A549 (cell line): Measurements from ENCODE around the gene PDGFA. TPM values are rescaled to one million over a fixed set of nuclear protein-coding genes. Genes with fewer than 3 reads are reported as not detected.
A peak's percentile ranks its signal among the peaks of the same experiment; 100 is the strongest.

Experiments
- ATAC-seq, 2 experiments: fragments of 200-7000 bp in 1 of 2; fragments of >200 bp in 1 of 2; cut with Nextera tagmentation in 1 of 2; cut with Tn5 transposase in 1 of 2; 3 replicates each; pipeline versions ENCODE4 v1.8.0 to v1.9.1; 2018 to 2020; ENCODE audit warnings: mild to moderate bottlenecking in 1 of 2, moderate library complexity in 1 of 2
- CTCF ChIA-PET: fragments of 300-600 bp; sonication (Branson Sonifier 250); formaldehyde crosslinking; extraction: SDS; loops from one replicate; lab custom pipeline; 2021; ENCODE audit warnings: antibody characterized with exemption, inconsistent platforms; lab: Yijun Ruan, JAX
- POLR2A ChIA-PET: fragments of 350-600 bp; formaldehyde crosslinking; extraction: SDS; loops from one replicate; lab custom pipeline; 2021; ENCODE audit warnings: antibody characterized with exemption, inconsistent platforms; lab: Yijun Ruan, JAX
- DNase-seq, 2 experiments: peaks; one replicate each; pipeline versions ENCODE4 v3.0.0 to v3.0.0-alpha.2; 2011 to 2016; ENCODE audit warnings: low read depth in 1 of 2, low spot score in 1 of 2
- FAIRE-seq: peaks from 2 replicates; lab custom pipeline; 2011; peaks lifted over from hg19 to GRCh38; lab: Jason Lieb, UNC
- H3K27ac ChIP-seq, 2 experiments: fragments of >200 bp; sonication (Bioruptor Twin); formaldehyde crosslinking; 3 replicates each; pipeline ENCODE4 v1.5.1; 2016 to 2017
- H3K4me1 ChIP-seq: fragments of >200 bp; sonication (Bioruptor Twin); formaldehyde crosslinking; 3 replicates; pipeline ENCODE4 v1.6.1; 2016
- H3K4me2 ChIP-seq: fragments of >200 bp; sonication (Bioruptor Twin); formaldehyde crosslinking; 3 replicates; pipeline ENCODE4 v1.6.1; 2016
- H3K4me3 ChIP-seq: fragments of >200 bp; sonication (Bioruptor Twin); formaldehyde crosslinking; 3 replicates; pipeline ENCODE4 v1.5.1; 2016
- H3K9me3 ChIP-seq: fragments of >200 bp; sonication (Bioruptor Twin); formaldehyde crosslinking; 3 replicates; pipeline ENCODE4 v1.6.1; 2016
- CEBPB ChIP-seq, 2 experiments: fragments of >200 bp in 1 of 2; sonication (Bioruptor Twin) in 1 of 2; formaldehyde crosslinking in 1 of 2; IDR thresholded peaks; 2 replicates each; pipeline ENCODE4 v1.6.1; 2012 to 2016
- CHD2 ChIP-seq: fragments of 150-350 bp; IDR thresholded peaks from 2 replicates; pipeline ENCODE4 v1.6.1; 2014; ENCODE audit warnings: low read length; ENCODE audit not compliant: partially characterized antibody
- CHD4 ChIP-seq: fragments of 200-600 bp; sonication (generic); IDR thresholded peaks from 2 replicates; pipeline ENCODE4 v1.6.1; 2016; ENCODE audit warnings: antibody characterized with exemption, mild to moderate bottlenecking, borderline replicate concordance
- EHF ChIP-seq: fragments of 250-450 bp; sonication (Bioruptor Pico); IDR thresholded peaks from 2 replicates; pipeline ENCODE4 v1.5.0; 2020; ENCODE audit warnings: mild to moderate bottlenecking
- EHMT2 ChIP-seq: fragments of 200-600 bp; sonication (generic); IDR thresholded peaks from 2 replicates; pipeline ENCODE4 v1.6.1; 2016; ENCODE audit warnings: antibody characterized with exemption, low read depth, mild to moderate bottlenecking, moderate library complexity
- EP300 ChIP-seq, 2 experiments: fragments of >200 bp; sonication (Bioruptor Twin); formaldehyde crosslinking; IDR thresholded peaks; 2 replicates in 1 of 2; 3 replicates in 1 of 2; pipeline ENCODE4 v1.6.1; 2016 to 2017
- ESRRA ChIP-seq: fragments of 150-350 bp; IDR thresholded peaks from 2 replicates; pipeline ENCODE4 v1.6.1; 2014; ENCODE audit warnings: mild to moderate bottlenecking, low read length, borderline replicate concordance
- FOSL2 ChIP-seq, 2 experiments: fragments of 450-650 bp in 1 of 2; fragments of >200 bp in 1 of 2; sonication (Bioruptor Twin) in 1 of 2; formaldehyde crosslinking; IDR thresholded peaks; 2 replicates each; pipeline versions ENCODE4 v1.5.0 to v1.6.1; 2016 to 2020; ENCODE audit warnings: mild to moderate bottlenecking in 1 of 2, moderate library complexity in 1 of 2
- GATA3 ChIP-seq: IDR thresholded peaks from 2 replicates; pipeline ENCODE4 v1.6.1; 2012; ENCODE audit warnings: borderline replicate concordance
- HDAC2 ChIP-seq: fragments of 200-600 bp; sonication (generic); IDR thresholded peaks from 2 replicates; pipeline ENCODE4 v1.6.1; 2016
- JUN ChIP-seq, 2 experiments: fragments of >200 bp; sonication (Bioruptor Twin); formaldehyde crosslinking; IDR thresholded peaks; 2 replicates in 1 of 2; 3 replicates in 1 of 2; pipeline ENCODE4 v1.6.1; 2016 to 2017
- JUNB ChIP-seq: fragments of >200 bp; sonication (Bioruptor Twin); formaldehyde crosslinking; IDR thresholded peaks from 2 replicates; pipeline ENCODE4 v1.6.1; 2016
- NR3C1 ChIP-seq: fragments of >200 bp; sonication (Bioruptor Twin); formaldehyde crosslinking; IDR thresholded peaks from 3 replicates; pipeline ENCODE4 v1.6.1; 2017
- POLR2A ChIP-seq: IDR thresholded peaks from 2 replicates; pipeline ENCODE4 v1.6.1; 2012; ENCODE audit warnings: mild to moderate bottlenecking, low read length
- RAD21 ChIP-seq, 2 experiments: fragments of >200 bp in 1 of 2; sonication (Bioruptor Twin) in 1 of 2; formaldehyde crosslinking in 1 of 2; IDR thresholded peaks in 1 of 2; conservative IDR thresholded peaks in 1 of 2; 2 replicates in 1 of 2; 3 replicates in 1 of 2; pipeline ENCODE4 v1.6.1; 2012 to 2018; ENCODE audit warnings: inconsistent platforms in 1 of 2
- RFX5 ChIP-seq: fragments of 450-650 bp; IDR thresholded peaks from 2 replicates; pipeline ENCODE4 v1.7.1; 2014; ENCODE audit warnings: antibody characterized with exemption, mild to moderate bottlenecking, moderate library complexity
- SMC3 ChIP-seq: fragments of >200 bp; sonication (Bioruptor Twin); formaldehyde crosslinking; IDR thresholded peaks from 3 replicates; pipeline ENCODE4 v1.6.1; 2018; ENCODE audit warnings: inconsistent platforms
- ZFP36 ChIP-seq: fragments of 450-650 bp; IDR thresholded peaks from 2 replicates; pipeline ENCODE4 v1.6.1; 2014; ENCODE audit warnings: borderline replicate concordance; ENCODE audit not compliant: partially characterized antibody
- WGBS: methylation state at CpG from one replicate; pipeline ENCODE4 v1.1.6; 2017; ENCODE audit errors: missing lambda C conversion rate; 5-methylcytosine and 5-hydroxymethylcytosine counted together
- polyA plus RNA-seq, 4 experiments: library from polyadenylated mRNA; depleted of rRNA in 3 of 4; stranded (reverse); fragments of >200 nt; fragmentation: RNase III in 1 of 4; extraction: RNeasy Plus Mini Kit Qiagen cat#74134 plus additional on column Dnase treatment in 1 of 4; gene quantifications; 2 replicates in 3 of 4; 3 replicates in 1 of 4; pipeline ENCODE4 v1.2.3, GENCODE V29; 2011 to 2017
- TF ChIP-seq, protein P1 (sequence below): fragments of 450-650 bp; IDR thresholded peaks from 2 replicates; pipeline ENCODE4 v1.6.1; 2014; ENCODE audit warnings: antibody characterized with exemption
- TF ChIP-seq, protein P2 (sequence below): fragments of >200 bp; sonication (Bioruptor Twin); formaldehyde crosslinking; IDR thresholded peaks from 3 replicates; pipeline ENCODE4 v1.6.1; 2016
- TF ChIP-seq, protein P3 (sequence below): fragments of 150-350 bp; IDR thresholded peaks from 2 replicates; pipeline ENCODE4 v1.6.1; 2014; ENCODE audit warnings: low read depth, mild to moderate bottlenecking, low read length
- TF ChIP-seq, protein P4 (sequence below): IDR thresholded peaks from 2 replicates; pipeline ENCODE4 v1.6.1; 2012
- TF ChIP-seq, protein P5 (sequence below): fragments of 250-450 bp; sonication (Bioruptor Pico); IDR thresholded peaks from 2 replicates; pipeline ENCODE4 v1.5.0; 2020; ENCODE audit warnings: low read depth, mild to moderate bottlenecking, moderate library complexity
- TF ChIP-seq, protein P6 (sequence below): fragments of >200 bp; sonication (Bioruptor Twin); formaldehyde crosslinking; IDR thresholded peaks from 3 replicates; pipeline ENCODE4 v1.5.1; 2016

PDGFA gene
- polyA plus RNA-seq, 2 of the 4 experiments (the other 2 are of a cell fraction): 12.8 to 14.9 TPM

DNA sequence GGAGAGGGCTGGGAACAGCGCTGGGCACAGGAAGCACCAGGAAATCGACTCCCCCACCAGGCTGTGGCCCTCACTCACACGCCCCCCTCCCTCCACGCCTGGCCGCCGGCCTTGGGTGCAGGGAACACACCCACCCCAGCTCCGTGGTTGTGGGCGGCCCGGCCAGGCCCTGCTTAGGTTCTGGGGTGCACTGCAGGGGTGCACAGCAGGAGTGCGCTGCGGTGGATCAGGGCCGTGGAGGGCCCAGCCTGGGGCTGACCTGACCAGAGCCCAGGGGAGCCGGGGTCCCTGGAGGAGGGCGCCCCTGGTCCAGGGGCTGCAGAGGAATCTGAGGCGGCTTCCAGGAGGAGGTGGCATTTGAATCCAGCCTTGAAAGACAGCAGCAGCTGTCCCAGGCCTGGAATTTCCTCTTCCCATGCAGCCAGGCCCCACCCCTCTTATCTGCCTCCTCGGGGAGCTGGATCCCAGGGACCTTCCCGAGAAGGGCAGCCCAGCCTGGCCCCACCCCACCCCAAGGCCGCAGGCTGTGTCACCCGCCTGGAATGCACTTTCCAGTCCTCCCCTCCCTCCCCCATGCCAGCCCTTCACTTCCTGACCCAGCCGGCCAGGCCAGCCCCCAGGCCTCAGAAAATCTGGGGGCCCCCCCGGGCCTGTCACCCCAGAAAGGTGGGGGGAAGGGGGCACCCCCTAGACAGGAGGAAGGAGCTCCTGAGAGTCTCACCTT is 18.4 kb upstream of the PDGFA start:
- POLR2A ChIA-PET: interaction anchor here (0.8 to 2.0 kb wide), 3 partner anchors 14 to 20 kb away, joined by 3 to 18 read pairs (median 4); partner anchors contain the start of gene PDGFA
- peak; percentile 38 to 85; a peak in 3 of 5 replicates for TF ChIP-seq JUN (IDR thresholded peaks at IDR 0.05)
- peak; percentile 69; the same call in 1 of the 2 replicates for TF ChIP-seq GATA3
- peak; percentile 43; the same call in 1 of the 2 replicates for TF ChIP-seq JUNB
- no peak for TF ChIP-seq CHD4
- TF ChIP-seq, protein P1, sequence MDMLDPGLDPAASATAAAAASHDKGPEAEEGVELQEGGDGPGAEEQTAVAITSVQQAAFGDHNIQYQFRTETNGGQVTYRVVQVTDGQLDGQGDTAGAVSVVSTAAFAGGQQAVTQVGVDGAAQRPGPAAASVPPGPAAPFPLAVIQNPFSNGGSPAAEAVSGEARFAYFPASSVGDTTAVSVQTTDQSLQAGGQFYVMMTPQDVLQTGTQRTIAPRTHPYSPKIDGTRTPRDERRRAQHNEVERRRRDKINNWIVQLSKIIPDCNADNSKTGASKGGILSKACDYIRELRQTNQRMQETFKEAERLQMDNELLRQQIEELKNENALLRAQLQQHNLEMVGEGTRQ: no peak
- peak; percentile 63; the same call in 1 of the 2 replicates for TF ChIP-seq EHF (CRISPR knock-in tag)
- TF ChIP-seq ZFP36: peak; percentile 100
- TF ChIP-seq NR3C1: no peak
- no peak for TF ChIP-seq HDAC2
- peak; percentile 30 to 77; a peak in 1 of 5 replicates for TF ChIP-seq EP300 (IDR thresholded peaks at IDR 0.05)
- TF ChIP-seq POLR2A: no peak
- no peak for TF ChIP-seq CEBPB (IDR thresholded peaks at IDR 0.05)
- TF ChIP-seq, protein P2, sequence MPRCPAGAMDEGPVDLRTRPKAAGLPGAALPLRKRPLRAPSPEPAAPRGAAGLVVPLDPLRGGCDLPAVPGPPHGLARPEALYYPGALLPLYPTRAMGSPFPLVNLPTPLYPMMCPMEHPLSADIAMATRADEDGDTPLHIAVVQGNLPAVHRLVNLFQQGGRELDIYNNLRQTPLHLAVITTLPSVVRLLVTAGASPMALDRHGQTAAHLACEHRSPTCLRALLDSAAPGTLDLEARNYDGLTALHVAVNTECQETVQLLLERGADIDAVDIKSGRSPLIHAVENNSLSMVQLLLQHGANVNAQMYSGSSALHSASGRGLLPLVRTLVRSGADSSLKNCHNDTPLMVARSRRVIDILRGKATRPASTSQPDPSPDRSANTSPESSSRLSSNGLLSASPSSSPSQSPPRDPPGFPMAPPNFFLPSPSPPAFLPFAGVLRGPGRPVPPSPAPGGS: no peak
- TF ChIP-seq, protein P3, sequence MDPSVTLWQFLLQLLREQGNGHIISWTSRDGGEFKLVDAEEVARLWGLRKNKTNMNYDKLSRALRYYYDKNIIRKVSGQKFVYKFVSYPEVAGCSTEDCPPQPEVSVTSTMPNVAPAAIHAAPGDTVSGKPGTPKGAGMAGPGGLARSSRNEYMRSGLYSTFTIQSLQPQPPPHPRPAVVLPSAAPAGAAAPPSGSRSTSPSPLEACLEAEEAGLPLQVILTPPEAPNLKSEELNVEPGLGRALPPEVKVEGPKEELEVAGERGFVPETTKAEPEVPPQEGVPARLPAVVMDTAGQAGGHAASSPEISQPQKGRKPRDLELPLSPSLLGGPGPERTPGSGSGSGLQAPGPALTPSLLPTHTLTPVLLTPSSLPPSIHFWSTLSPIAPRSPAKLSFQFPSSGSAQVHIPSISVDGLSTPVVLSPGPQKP: no peak
- peak; percentile 38; the same call in 1 of the 2 replicates for TF ChIP-seq FOSL2 (IDR thresholded peaks at IDR 0.05)
- TF ChIP-seq FOSL2 (CRISPR knock-in tag; IDR thresholded peaks at IDR 0.05): peak; percentile 86
- TF ChIP-seq, protein P4, sequence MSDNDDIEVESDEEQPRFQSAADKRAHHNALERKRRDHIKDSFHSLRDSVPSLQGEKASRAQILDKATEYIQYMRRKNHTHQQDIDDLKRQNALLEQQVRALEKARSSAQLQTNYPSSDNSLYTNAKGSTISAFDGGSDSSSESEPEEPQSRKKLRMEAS: peak; percentile 55; the same call in 1 of the 2 replicates
- peak; percentile 19 to 30; a peak in 3 of 5 replicates for TF ChIP-seq RAD21 (conservative IDR thresholded peaks at IDR 0.05 in 1 of 2, IDR thresholded peaks at IDR 0.05 in 1 of 2)
- TF ChIP-seq, protein P5, sequence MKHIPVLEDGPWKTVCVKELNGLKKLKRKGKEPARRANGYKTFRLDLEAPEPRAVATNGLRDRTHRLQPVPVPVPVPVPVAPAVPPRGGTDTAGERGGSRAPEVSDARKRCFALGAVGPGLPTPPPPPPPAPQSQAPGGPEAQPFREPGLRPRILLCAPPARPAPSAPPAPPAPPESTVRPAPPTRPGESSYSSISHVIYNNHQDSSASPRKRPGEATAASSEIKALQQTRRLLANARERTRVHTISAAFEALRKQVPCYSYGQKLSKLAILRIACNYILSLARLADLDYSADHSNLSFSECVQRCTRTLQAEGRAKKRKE: no peak; the same call in 1 of the 2 replicates
- TF ChIP-seq RFX5: no peak
- no peak for TF ChIP-seq ESRRA
- TF ChIP-seq SMC3: peak; percentile 21; the same call in 1 of the 3 replicates
- TF ChIP-seq, protein P6, sequence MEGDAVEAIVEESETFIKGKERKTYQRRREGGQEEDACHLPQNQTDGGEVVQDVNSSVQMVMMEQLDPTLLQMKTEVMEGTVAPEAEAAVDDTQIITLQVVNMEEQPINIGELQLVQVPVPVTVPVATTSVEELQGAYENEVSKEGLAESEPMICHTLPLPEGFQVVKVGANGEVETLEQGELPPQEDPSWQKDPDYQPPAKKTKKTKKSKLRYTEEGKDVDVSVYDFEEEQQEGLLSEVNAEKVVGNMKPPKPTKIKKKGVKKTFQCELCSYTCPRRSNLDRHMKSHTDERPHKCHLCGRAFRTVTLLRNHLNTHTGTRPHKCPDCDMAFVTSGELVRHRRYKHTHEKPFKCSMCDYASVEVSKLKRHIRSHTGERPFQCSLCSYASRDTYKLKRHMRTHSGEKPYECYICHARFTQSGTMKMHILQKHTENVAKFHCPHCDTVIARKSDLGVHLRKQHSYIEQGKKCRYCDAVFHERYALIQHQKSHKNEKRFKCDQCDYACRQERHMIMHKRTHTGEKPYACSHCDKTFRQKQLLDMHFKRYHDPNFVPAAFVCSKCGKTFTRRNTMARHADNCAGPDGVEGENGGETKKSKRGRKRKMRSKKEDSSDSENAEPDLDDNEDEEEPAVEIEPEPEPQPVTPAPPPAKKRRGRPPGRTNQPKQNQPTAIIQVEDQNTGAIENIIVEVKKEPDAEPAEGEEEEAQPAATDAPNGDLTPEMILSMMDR: peak; percentile 19; the same call in 1 of the 3 replicates
- no peak for TF ChIP-seq EHMT2
- TF ChIP-seq CHD2: peak; percentile 50
- Histone ChIP-seq H3K27ac (peak overlapping the region; percentile 90 to 96), H3K9me3 (no peaks in the 10 kb centered on the region; the same call in 2 of the 3 replicates), H3K4me1 (peaks cover 46% of the 10 kb centered on the region), H3K4me3 (peak overlapping the region; percentile 37; the same call in 2 of the 3 replicates), H3K4me2 (peak overlapping the region; percentile 94)
- ATAC-seq (peak; percentile 76 to 88), DNase-seq (peak; percentile 96), FAIRE-seq (peak; percentile 84)
- CTCF ChIA-PET: interaction anchor here (1.4 to 8.5 kb wide), 4 partner anchors 18 to 216 kb away, joined by 3 to 35 read pairs (median 4); partner anchors contain the start of gene PDGFA
- WGBS: 26% methylated on average over 8 of the region's 21 CpGs
